ENCODE results near the gene ANKRD24. TPM values are rescaled to one million over a fixed set of nuclear protein-coding genes. Genes with fewer than 3 reads are reported as not detected.

ANKRD24 gene
- 0.53 and 2.3 TPM in 2 replicates for total RNA-seq (ENCODE audit: low replicate concordance)

GRCh38 chr19:4182084-4182810 is at the start of gene ANKRD24, which contains the start of gene SIRT6:
Gene ANKRD24, plus strand, starts transcription at chr19:4182689. Its CDS starts 3,737 bp downstream, at chr19:4186426.
Gene SIRT6, minus strand, starts transcription at chr19:4182563. Its CDS starts 24 bp downstream, at chr19:4182539.

DNA sequence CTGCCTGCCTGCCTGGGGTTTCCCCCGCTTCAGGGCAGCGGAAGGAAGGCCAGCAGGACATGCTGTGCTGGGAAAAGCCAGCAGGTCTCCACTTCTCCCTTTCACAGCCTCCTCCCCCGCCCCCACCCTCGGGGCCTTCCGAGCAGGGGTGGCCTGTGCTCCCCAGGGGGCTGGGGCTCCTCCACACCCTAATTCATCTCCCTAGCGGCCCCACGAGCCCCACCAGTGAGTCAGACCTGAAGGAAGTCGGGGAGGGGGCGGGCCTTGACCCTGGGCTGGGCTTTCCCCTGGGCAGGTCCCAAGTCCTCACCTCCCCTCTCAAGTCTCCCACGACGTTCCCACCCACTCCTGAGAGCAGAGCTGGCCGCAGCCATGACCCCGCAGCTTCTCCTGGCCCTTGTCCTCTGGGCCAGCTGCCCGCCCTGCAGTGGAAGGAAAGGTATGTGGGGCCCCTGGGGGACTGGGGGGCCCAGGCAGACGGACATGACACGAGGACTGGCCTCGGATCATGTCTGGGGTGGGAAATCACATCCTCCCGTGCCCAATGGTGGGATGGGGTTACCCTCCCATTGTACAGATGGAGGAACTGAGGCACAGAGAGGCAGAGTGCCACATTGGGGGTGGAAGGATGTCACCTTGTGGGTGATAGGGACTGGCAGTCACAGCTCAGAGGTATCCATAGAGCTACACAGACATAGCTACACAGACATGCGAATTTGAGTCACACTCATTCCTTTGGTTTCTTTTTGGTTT is 46.9 kb downstream of the ANKRD24 start, which contains the start of gene EBI3:
TSS of gene EBI3 (plus strand) at position 345 of the 753 bp plus-strand sequence. CDS start at position 373, 28 bp downstream.

DNA sequence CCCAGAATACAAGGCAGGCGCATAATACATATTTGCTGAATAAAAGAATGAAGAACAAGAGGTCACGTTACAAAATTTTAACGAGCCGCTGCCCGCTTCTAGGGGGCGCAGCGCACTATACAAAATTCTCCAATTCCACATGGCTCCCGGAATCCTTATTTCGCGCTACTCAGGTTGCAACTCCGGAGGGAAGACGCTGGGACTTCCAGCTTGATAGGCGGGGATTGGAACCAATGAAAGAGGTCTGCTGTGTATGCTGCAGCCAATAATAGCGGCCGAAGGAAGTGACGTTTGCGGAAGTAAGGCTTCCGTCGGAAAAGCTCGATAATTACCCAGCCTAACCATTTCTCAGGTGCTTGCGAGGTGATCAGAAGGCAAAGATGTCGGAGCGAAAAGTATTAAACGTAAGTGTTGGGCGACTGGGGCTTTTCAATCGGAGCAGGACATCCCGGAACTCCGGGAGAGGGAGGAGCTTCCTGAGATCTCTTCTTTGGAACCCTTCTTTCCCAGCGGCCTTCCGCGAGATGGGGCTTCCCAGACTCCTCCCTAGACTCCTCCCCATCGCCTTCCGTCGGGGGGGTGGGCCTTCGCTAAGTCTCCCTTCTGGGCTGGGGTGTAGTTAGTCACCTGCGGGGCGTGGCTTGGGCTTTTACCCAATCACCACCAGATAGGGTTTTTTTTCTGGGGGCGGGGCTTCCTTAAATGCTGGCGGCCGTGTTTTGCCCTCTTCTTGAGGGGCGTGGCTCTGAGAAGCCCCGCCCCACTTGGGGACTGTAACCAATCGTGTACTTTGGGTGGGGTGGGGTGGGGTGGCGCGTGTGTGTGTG is 64.5 kb downstream of the ANKRD24 start, which contains the start of gene YJU2:
TSS of gene YJU2 (plus strand) at position 314 of the 827 bp plus-strand sequence. CDS start at position 381, 67 bp downstream.

Other genes with a start within 250 kb of the ANKRD24 start
- not detected in 2 replicates for gene NMRK2, start 249.6 kb upstream of the ANKRD24 start, total RNA-seq (ENCODE audit: low replicate concordance)
- 94.4 and 155 TPM in 2 replicates for gene DAPK3, start 211.6 kb upstream of the ANKRD24 start, total RNA-seq (ENCODE audit: low replicate concordance)
- 3,373 and 6,268 TPM in 2 replicates for gene EEF2, start 197.2 kb upstream of the ANKRD24 start, total RNA-seq (ENCODE audit: low replicate concordance)
- 3.9 and 18.8 TPM in 2 replicates for gene PIAS4, start 175.0 kb upstream of the ANKRD24 start, total RNA-seq (ENCODE audit: low replicate concordance)
- gene ZBTB7A, start 115.8 kb upstream of the ANKRD24 start, total RNA-seq (ENCODE audit: low replicate concordance) = 9.3 and 11.7 TPM in 2 replicates
- 117 and 253 TPM in 2 replicates for gene MAP2K2, start 58.6 kb upstream of the ANKRD24 start, total RNA-seq (ENCODE audit: low replicate concordance)
- gene CREB3L3, start 29.1 kb upstream of the ANKRD24 start, total RNA-seq (ENCODE audit: low replicate concordance) = not detected in 2 replicates
- 11.5 and 16.8 TPM in 2 replicates for gene SIRT6, start 126 bp upstream of the ANKRD24 start, total RNA-seq (ENCODE audit: low replicate concordance)
- gene EBI3, start 46.8 kb downstream of the ANKRD24 start, total RNA-seq (ENCODE audit: low replicate concordance) = 0.08 TPM in 1 of 2 replicates, not detected in the other
- 11.0 and 13.4 TPM in 2 replicates for gene YJU2, start 64.4 kb downstream of the ANKRD24 start, total RNA-seq (ENCODE audit: low replicate concordance)
- gene SHD, start 96.6 kb downstream of the ANKRD24 start, total RNA-seq (ENCODE audit: low replicate concordance) = not detected in 2 replicates
- not detected in 2 replicates for gene TMIGD2, start 119.7 kb downstream of the ANKRD24 start, total RNA-seq (ENCODE audit: low replicate concordance)
- 4.9 and 6.8 TPM in 2 replicates for gene FSD1, start 121.9 kb downstream of the ANKRD24 start, total RNA-seq (ENCODE audit: low replicate concordance)
- 2.8 and 4.2 TPM in 2 replicates for gene STAP2, start 156.1 kb downstream of the ANKRD24 start, total RNA-seq (ENCODE audit: low replicate concordance)
- 9.4 and 14.3 TPM in 2 replicates for gene MPND, start 160.9 kb downstream of the ANKRD24 start, total RNA-seq (ENCODE audit: low replicate concordance)
- 19.4 and 30.4 TPM in 2 replicates for gene SH3GL1, start 217.9 kb downstream of the ANKRD24 start, total RNA-seq (ENCODE audit: low replicate concordance)
- 4.8 and 6.3 TPM in 2 replicates for gene CHAF1A, start 220.0 kb downstream of the ANKRD24 start, total RNA-seq (ENCODE audit: low replicate concordance)

All from smooth muscle cell of the coronary artery (primary cell).